Uterus (tissue), 4 donors: ENCODE measurements around the gene HIVEP1. TPM values are rescaled to one million over a fixed set of nuclear protein-coding genes. Genes with fewer than 3 reads are reported as not detected.

Experiments used
- DNase-seq, 2 donors: peaks; one replicate each; pipeline ENCODE4 v3.0.0-alpha.2; 2019 to 2020
- H3K27ac ChIP-seq, 2 donors: fragments of 200-600 bp; sonication (generic); 1 replicate in 1 of 2; 2 replicates in 1 of 2; pipeline ENCODE4 v1.5.1; 2016 to 2018
- H3K27me3 ChIP-seq, 2 donors: fragments of 200-600 bp; sonication (generic); one replicate each; pipeline ENCODE4 v1.5.1; 2018 to 2019; ENCODE audit warnings: control low read depth in 1 of 2
- H3K36me3 ChIP-seq, 2 donors: fragments of 200-600 bp; sonication (generic); one replicate each; pipeline ENCODE4 v1.5.1; 2019; ENCODE audit warnings: control low read depth in 1 of 2
- H3K4me1 ChIP-seq, 2 donors: fragments of 200-600 bp; sonication (generic); one replicate each; pipeline ENCODE4 v1.5.1; 2018 to 2019; ENCODE audit warnings: control low read depth in 1 of 2
- H3K4me3 ChIP-seq, 2 donors: fragments of 200-600 bp; sonication (generic); 1 replicate in 1 of 2; 2 replicates in 1 of 2; pipeline ENCODE4 v1.5.1; 2018 to 2019; ENCODE audit warnings: mild to moderate bottlenecking in 1 of 2
- H3K9me3 ChIP-seq, 2 donors: fragments of 200-600 bp; sonication (generic); one replicate each; pipeline ENCODE4 v1.5.1; 2019; ENCODE audit warnings: control low read depth in 1 of 2
- CTCF ChIP-seq, 4 experiments: fragments of 200-600 bp in 2 of 4; fragments of 450-650 bp in 2 of 4; sonication (generic) in 2 of 4; IDR thresholded peaks; one replicate each; pipeline ENCODE4 v1.5.1; 2016 to 2019; ENCODE audit warnings: antibody characterized with exemption in 4 of 4, mild to moderate bottlenecking in 2 of 4, moderate library complexity in 1 of 4
- POLR2A ChIP-seq, 2 donors: fragments of 450-650 bp; IDR thresholded peaks; one replicate each; pipeline ENCODE4 v1.6.1; 2016; ENCODE audit warnings: antibody characterized with exemption in 2 of 2, mild to moderate bottlenecking in 1 of 2, moderate library complexity in 1 of 2
- intact Hi-C: fragments of 100-400 bp; cut with DNase I; formaldehyde crosslinking; loops from one replicate; pipeline ENCODE4 v1.15.1; 2023; ENCODE audit warnings: low total_unique reads
- total RNA-seq, 4 donors: library from RNA; depleted of rRNA in 3 of 4; stranded (reverse); fragments of >200 nt in 3 of 4; gene quantifications; one replicate each; pipeline versions ENCODE4 v1.1.0 to v1.2.4, GENCODE V29; 2014 to 2023
- donor health status: DM: yes; HTN: yes; CAD: no.

Gene HIVEP1
- total RNA-seq, 4 donors from 2014 or later: 8.5 to 38.1 (median 22.0) TPM

GRCh38 chr6:12119085-12119588 is 107.0 kb downstream of the HIVEP1 start:
- H3K27me3 ChIP-seq: no peaks in the 10 kb centered on the region
- H3K27ac ChIP-seq: no peak overlapping the region
- intact Hi-C loops: no loop called here
- H3K4me3 ChIP-seq: no peak overlapping the region
- no peak for DNase-seq
- H3K9me3 ChIP-seq: peaks cover 0 to 6% of the 10 kb centered on the region in 2 donors
- TF ChIP-seq POLR2A (IDR thresholded peaks at IDR 0.05): no peak
- no peak for TF ChIP-seq CTCF (IDR thresholded peaks at IDR 0.05)
- no peaks in the 10 kb centered on the region for H3K4me1 ChIP-seq
- H3K36me3 ChIP-seq: no peaks in the 10 kb centered on the region

GRCh38 chr6:12125396-12125795 is 113.3 kb downstream of the HIVEP1 start:
- intact Hi-C loops: no loop called here

GRCh38 chr6:12126051-12126450 is 113.9 kb downstream of the HIVEP1 start:
- H3K27ac ChIP-seq: no peak overlapping the region
- intact Hi-C loops: no loop called here

More at GRCh38 chr6:12125396-12125795, 113.3 kb downstream of the HIVEP1 start:
- DNase-seq: no peak
- H3K4me1 ChIP-seq: no peaks in the 10 kb centered on the region
- H3K27ac ChIP-seq: no peak overlapping the region
- no peaks in the 10 kb centered on the region for H3K9me3 ChIP-seq
- no peaks in the 10 kb centered on the region for H3K36me3 ChIP-seq
- H3K27me3 ChIP-seq: no peaks in the 10 kb centered on the region
- no peak for TF ChIP-seq POLR2A (IDR thresholded peaks at IDR 0.05)
- no peak for TF ChIP-seq CTCF (IDR thresholded peaks at IDR 0.05)
- H3K4me3 ChIP-seq: no peak overlapping the region

GRCh38 chr6:12129523-12129922 is 117.4 kb downstream of the HIVEP1 start:
- no peak overlapping the region for H3K4me3 ChIP-seq
- H3K36me3 ChIP-seq: no peaks in the 10 kb centered on the region
- H3K4me1 ChIP-seq: no peaks in the 10 kb centered on the region
- no peaks in the 10 kb centered on the region for H3K9me3 ChIP-seq
- no peak for TF ChIP-seq POLR2A (IDR thresholded peaks at IDR 0.05)
- no peak for TF ChIP-seq CTCF (IDR thresholded peaks at IDR 0.05)
- DNase-seq: no peak
- H3K27me3 ChIP-seq: no peaks in the 10 kb centered on the region
- intact Hi-C loops: no loop called here
- no peak overlapping the region for H3K27ac ChIP-seq

More at GRCh38 chr6:12126051-12126450, 113.9 kb downstream of the HIVEP1 start:
- Histone ChIP-seq H3K4me3 (no peak overlapping the region), H3K36me3 (no peaks in the 10 kb centered on the region), H3K27me3 (no peaks in the 10 kb centered on the region), H3K4me1 (no peaks in the 10 kb centered on the region), H3K9me3 (no peaks in the 10 kb centered on the region)
- no peak for TF ChIP-seq POLR2A (IDR thresholded peaks at IDR 0.05)
- TF ChIP-seq CTCF (IDR thresholded peaks at IDR 0.05): no peak
- no peak for DNase-seq

- H3K27me3 ChIP-seq: no peaks in the 10 kb centered on the region
- no peak for TF ChIP-seq CTCF (IDR thresholded peaks at IDR 0.05)
- no peak for TF ChIP-seq POLR2A (IDR thresholded peaks at IDR 0.05)
- DNase-seq: no peak
- no peak overlapping the region for H3K4me3 ChIP-seq
- no peaks in the 10 kb centered on the region for H3K36me3 ChIP-seq
- no peaks in the 10 kb centered on the region for H3K9me3 ChIP-seq
- intact Hi-C loops: no loop called here
- H3K27ac ChIP-seq: no peak overlapping the region
- no peaks in the 10 kb centered on the region for H3K4me1 ChIP-seq
These were observed 120.5 kb downstream of the HIVEP1 start for GRCh38 chr6:12132351-12133222.
